HG03025 (cell line): ENCODE data around the gene MPI.
A peak's percentile ranks its signal among the peaks of the same experiment; 100 is the strongest.
"Not testable (repeated sequence)": the region's sequence is repeated elsewhere in the genome, so short reads cannot be mapped to it uniquely, and the experiment has no call there.

ENCODE experiments used
- ATAC-seq: cut with Tn5 transposase; IDR thresholded peaks from one replicate; pipeline ENCODE4 v1.9.1; 2021; ENCODE audit warnings: mild to moderate bottlenecking, moderate library complexity; ENCODE audit not compliant: unreplicated experiment, low FRiP score

MPI gene

DNA sequence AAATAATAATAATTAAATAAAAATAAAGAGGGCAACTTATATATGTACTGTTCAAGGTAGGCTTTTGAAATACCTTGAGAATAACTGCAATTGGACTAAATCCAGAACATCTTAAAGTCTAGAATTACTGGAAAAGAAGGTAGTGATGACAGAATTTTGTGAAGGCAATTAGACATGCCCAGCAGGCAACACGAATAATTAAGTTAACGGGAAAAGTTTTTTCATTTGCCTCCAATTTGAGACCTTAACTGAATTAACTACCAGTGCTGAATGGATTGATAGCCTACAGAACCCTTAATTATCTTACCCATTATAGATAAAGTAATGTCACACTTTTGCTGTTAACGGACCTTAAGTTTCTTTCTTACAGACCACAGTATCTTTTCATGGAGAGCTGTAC is 34.7 kb downstream of the MPI start:
- no peak for ATAC-seq

DNA sequence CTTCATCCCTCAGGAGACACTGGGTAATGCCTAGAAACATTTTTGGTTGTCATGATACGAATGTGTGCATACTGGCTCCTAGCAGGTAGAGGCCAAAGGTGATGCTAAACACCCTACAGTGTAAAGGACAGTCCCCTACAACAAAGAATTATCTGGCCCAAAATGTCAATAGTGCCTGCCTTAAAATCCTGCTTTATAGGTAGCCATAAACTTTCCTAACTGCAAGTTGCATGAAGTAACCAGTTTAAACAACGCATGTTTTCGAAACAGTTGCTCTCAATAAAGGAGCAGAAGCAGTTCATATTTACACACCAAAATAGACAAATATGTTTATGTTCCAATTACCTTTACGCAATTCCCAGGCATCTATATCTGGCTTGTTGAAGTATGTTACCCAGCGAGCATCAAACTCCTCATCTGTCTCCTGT is 38.9 kb downstream of the MPI start:
- ATAC-seq, result no peak

DNA sequence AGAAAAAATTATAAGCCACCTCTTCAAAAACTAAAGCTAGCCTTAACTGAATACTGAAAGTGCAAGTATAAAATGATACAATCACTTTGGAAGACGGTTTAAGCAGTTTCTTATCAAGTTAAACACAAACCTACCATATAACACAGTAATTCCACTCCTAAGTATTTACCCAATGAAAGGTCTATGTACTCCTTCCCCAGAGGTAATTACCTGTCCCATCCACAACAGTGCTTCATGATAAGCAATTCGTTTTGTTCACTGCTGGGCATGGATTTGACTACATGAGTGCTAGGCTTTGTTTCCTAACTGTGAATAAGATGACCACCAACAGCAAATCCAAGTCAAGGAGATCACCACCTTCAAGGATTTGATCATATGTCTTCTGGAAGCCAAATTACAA is 43.7 kb downstream of the MPI start:
- no peak for ATAC-seq

DNA sequence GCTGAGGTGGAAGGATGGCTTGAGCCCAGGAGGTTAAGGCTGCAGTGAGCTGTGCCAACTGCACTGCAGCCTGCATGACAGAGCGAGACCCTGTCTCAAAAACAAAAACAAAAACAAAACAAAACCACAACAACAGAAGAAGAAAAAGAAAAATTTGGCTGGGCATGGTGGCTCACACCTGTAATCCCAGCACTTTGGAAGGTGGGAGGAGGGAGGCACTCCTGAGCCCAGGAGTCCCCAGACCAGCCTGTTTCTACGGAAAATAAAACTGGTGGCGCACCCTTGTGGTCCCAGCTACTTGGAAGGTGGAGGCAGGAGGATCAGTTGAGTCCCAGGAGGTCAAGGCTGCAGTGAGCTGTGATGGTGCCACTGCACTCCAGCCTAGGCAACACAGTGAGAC is 45.4 kb downstream of the MPI start:
- not testable (repeated sequence) for ATAC-seq

DNA sequence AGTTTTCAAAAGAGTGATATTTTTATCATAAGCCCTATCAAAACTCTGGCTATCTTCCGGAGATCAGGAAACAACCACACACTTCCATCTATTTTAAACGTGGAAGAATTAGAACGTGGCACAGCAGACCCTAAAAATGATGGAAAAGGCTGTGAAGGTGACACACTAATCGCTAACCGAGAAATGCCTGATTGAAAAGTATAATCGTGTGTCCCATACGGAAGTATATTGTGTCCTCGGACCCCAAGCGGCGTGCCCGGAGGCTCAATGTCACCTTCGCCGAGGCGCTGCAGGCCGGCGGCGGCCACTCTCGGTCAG is 47.4 kb downstream of the MPI start:
- no peak for ATAC-seq

DNA sequence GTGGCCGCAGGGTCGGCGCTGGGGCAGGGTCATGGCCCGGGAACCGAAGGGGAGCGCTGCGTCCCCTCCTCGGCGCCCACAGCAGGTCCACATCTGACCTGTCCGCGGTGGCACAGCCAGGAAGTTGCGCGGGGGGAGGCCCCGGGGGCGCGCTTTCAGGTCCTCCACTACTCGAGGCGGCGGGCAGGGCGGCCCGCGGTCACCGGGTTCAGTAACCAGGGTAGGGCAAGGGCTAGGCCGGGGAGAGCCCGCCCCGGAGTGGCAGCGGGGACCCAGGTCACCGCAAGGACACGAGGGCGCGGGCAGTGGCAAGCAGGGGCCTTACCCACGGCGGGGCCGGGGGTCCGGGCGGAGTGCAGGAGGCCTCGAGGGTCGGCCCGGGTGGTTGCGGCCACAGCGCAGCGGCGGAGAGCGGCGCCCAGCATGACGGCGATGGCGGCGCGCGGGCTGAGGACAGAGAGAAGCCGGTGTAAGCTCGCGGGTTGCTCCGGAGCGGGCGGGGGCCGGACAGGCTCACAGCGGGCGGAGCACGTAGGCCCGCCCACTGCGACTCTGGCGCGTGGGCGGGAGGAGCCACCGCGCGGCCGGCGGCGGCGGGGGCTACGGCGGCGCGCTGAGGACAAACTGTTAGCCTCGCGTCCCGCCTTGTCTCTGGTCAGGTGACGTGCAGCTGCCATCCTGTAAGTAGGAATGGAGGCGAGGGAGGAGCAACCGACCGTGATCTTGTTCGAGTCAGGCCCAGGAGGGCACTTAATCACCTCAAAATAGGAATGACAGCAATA is 47.9 kb downstream of the MPI start, which contains the start of gene COX5A:
Gene COX5A, minus strand, starts transcription at position 484 of the 782 bp plus-strand sequence. Its CDS starts 59 bp downstream, at position 425.
- peak; percentile 80 for ATAC-seq

DNA sequence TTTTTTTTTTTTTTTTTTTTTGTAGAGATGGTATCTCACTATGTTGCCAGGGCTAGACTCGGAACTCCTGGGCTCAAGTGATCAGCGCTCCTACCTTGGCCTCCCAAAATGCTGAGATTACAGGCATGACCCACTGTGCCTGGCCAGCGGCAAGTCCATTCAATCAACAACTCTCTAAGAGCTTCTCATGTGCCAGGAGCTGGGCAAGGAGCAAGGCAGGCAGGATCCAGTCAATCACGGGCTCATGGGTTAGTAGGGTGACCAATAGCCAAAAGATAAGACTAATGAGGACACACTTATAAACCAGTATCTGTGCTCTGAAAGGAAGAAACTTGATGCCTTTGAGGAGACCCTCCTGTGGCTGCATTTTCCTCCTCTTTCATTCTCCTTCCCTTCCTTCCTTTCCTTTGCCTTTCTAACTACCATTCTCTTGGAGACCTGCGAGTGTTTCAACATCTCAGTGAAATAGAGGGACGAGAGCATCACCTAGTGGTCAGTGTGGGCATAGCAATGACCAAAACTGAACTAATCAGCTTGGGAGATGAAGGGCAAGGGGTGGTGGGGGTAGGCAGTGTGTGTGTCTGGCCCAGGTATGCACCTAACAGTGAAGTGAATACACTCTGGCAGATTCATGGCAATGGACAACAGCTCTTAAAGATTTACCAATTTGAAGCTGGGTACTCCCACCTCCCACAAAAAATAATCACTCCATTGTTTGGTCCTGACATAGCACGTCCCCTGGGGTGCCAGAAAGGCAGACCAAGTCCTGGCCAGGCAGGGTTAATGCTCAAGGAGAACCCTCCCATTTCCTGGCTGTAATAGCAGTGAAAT is 60.5 kb downstream of the MPI start:
- ATAC-seq, result no peak

DNA sequence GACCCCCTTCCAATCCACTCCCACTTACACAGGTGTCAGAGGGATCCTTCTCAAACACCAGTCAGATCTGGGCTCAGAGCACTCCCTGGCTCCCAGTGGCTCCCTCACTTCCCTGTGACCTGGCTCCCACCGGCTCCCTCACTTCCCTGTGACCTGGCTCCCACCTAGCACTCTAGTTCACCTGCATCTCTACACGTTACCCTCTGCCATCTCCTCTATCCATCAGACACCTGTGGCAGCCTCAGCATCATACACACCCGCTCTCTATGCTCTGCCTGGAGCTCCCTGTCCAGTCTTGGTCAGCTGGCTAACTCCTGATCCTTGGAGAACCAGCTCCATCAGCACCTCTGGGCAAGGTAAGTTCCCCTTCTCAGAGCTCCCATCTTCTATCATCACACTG is 61.2 kb downstream of the MPI start:
- ATAC-seq, result no peak
